ENCODE data around the gene ST8SIA5.

Gene ST8SIA5

GRCh38 chr18:46668694-46669093 lies 88.2 kb downstream of the ST8SIA5 start:
- no peak overlapping the region for H3K4me3 ChIP-seq (ENCODE audit: low read depth, low read length)
- DNase-seq (ENCODE audit: low read depth) = no peak
- no peak for TF ChIP-seq CTCF (IDR thresholded peaks at IDR 0.05; ENCODE audit: low read depth, low read length, missing control alignments)

GRCh38 chr18:46668135-46668534 lies 88.7 kb downstream of the ST8SIA5 start:
- H3K4me3 ChIP-seq (ENCODE audit: low read depth, low read length) = no peak overlapping the region
- no peak for DNase-seq (ENCODE audit: low read depth)
- no peak for TF ChIP-seq CTCF (IDR thresholded peaks at IDR 0.05; ENCODE audit: low read depth, low read length, missing control alignments)

DNA sequence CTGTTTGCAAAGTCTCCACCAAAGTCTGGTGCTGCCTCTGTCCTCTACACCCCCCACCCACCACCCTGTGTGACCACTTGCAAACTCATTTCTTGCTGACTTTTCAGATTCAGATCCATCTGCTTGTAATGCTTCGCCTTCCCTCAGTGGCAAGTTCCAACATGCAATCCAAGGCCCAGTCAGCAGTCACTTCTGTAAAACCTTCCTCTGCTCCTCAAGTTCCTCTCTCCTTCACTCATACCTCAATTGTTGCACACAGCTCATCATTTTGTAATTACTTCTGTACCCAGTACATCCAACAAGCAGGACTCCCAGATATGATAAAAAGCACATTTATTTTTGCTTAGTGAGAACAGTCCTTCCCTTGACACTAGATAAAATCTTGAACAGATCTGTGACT lies 93.3 kb downstream of the ST8SIA5 start:
- DNase-seq (ENCODE audit: low read depth) = no peak
- TF ChIP-seq CTCF (IDR thresholded peaks at IDR 0.05; ENCODE audit: low read depth, low read length, missing control alignments) = no peak
- H3K4me3 ChIP-seq (ENCODE audit: low read depth, low read length) = no peak overlapping the region

DNA sequence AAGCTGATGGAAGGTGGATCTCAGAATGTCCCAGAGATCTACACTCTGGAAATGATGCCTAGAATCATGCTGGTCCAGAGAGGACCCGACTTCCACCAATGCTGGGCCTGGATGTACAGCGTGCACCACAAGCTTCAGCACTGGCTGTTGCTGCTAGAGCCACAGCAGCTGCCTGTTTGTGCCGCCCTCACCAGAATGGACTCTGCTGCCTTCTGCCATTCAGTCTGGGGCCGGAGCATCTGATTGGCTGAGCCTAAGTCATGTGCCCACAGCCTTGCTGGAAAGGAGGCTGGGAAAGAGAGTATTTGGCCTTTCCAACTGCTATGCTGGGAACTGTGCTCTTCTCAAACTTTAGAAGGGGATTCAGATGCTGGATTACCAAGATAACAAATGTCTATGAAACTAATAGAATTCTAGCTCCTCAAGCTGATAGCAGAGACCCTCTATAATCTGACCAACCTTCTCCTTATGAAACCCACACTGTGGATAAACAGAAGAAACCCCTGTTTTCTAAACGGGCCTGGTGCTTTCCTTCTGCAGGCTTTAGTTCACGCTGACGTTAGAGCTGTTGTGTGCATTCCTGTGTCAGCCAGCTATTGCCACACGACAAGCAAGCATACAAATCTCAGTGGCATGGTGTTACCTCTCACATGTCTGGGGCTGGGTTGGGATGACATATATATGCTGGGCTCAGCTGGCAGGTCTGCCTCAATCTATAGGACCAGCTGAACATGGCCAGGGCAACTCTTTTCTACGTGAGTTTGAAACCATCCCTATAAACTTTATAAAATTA lies 95.7 kb downstream of the ST8SIA5 start:
- no peak overlapping the region for H3K4me3 ChIP-seq (ENCODE audit: low read depth, low read length)
- no peak for TF ChIP-seq CTCF (IDR thresholded peaks at IDR 0.05; ENCODE audit: low read depth, low read length, missing control alignments)
- DNase-seq (ENCODE audit: low read depth) = no peak

- H3K4me3 ChIP-seq (ENCODE audit: low read depth, low read length) = no peak overlapping the region
- no peak for TF ChIP-seq CTCF (IDR thresholded peaks at IDR 0.05; ENCODE audit: low read depth, low read length, missing control alignments)
- no peak for DNase-seq (ENCODE audit: low read depth)
Measured at GRCh38 chr18:46659484-46659883, 97.4 kb downstream of the ST8SIA5 start.

DNA sequence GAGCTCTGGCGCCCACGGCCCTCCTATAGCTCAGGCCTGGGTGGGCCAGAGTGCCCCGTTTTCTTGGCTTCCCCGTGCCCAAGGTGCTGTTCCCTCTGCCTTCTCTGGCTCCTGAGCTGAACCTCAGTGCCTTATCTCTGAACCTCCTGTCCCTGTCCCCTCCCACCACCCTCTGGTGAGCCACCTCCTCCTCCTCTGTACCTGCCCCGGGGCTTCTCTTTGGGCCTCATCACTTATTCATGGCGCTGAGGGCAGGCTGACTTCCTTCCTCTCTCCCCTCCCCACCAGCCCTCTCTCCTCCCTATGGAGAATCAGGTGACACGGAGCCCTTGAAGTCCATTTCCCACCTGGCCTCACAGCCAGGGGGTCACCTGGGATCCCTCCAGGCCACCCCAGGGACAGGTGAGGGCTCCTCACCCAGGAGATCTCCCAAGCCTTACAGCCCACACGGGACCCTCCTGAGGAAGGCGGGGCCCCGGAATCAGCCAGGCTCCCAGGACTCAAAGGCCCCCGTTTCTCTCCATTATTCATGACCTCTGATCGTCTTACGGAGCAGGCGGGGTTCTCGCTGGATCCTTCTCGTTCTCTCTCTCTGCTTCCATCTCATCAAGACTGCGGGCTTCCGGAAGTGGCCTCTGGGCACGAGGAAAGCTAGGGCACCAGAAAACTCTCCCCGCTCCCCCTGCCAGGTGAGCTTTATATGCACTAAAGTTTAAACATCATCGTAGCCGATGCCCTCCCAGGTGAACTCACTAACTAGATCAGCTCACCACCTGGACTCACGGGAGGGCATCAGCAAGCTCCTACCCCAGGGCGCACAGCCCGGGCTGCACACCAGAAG lies 99.5 kb downstream of the ST8SIA5 start, which contains the start of gene LOXHD1:
Gene LOXHD1, minus strand, starts transcription at position 106 of the 841 bp plus-strand sequence. CDS start 187 bp downstream, outside the sequence.
- no peak for TF ChIP-seq CTCF (IDR thresholded peaks at IDR 0.05; ENCODE audit: low read depth, low read length, missing control alignments)
- DNase-seq (ENCODE audit: low read depth) = no peak
- no peak within 1 kb of the TSS for H3K4me3 ChIP-seq (ENCODE audit: low read depth, low read length)
